ENCODE results near the gene ZBTB12. TPM values are rescaled to one million over a fixed set of nuclear protein-coding genes. Genes with fewer than 3 reads are reported as not detected.

Gene ZBTB12
- total and polyA plus RNA-seq, 2 of the 13 experiments (the other 11 are each of a cell fraction or from before 2014, with no cell fraction given): 4.8 to 6.0 TPM

- TF ChIP-seq, protein P1, sequence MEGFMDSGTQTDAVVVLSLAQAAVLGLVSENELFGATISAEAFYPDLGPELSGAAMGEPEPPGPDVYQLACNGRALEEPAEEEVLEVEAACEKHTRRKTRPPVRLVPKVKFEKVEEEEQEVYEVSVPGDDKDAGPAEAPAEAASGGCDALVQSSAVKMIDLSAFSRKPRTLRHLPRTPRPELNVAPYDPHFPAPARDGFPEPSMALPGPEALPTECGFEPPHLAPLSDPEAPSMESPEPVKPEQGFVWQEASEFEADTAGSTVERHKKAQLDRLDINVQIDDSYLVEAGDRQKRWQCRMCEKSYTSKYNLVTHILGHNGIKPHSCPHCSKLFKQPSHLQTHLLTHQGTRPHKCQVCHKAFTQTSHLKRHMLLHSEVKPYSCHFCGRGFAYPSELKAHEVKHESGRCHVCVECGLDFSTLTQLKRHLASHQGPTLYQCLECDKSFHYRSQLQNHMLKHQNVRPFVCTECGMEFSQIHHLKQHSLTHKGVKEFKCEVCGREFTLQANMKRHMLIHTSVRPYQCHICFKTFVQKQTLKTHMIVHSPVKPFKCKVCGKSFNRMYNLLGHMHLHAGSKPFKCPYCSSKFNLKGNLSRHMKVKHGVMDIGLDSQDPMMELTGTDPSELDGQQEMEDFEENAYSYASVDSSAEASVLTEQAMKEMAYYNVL (CRISPR knock-in tag; IDR thresholded peaks at IDR 0.05; ENCODE audit: borderline replicate concordance): peak; percentile 40; the same call in 1 of the 2 replicates
- TF ChIP-seq RFX3 (CRISPR knock-in tag; IDR thresholded peaks at IDR 0.05): no peak
- 0 out of 2 replicates have a peak, but pooled peaks have one; percentile 36 for TF ChIP-seq ZNF878 (CRISPR knock-in tag; IDR thresholded peaks at IDR 0.05)
- TF ChIP-seq, protein P2, sequence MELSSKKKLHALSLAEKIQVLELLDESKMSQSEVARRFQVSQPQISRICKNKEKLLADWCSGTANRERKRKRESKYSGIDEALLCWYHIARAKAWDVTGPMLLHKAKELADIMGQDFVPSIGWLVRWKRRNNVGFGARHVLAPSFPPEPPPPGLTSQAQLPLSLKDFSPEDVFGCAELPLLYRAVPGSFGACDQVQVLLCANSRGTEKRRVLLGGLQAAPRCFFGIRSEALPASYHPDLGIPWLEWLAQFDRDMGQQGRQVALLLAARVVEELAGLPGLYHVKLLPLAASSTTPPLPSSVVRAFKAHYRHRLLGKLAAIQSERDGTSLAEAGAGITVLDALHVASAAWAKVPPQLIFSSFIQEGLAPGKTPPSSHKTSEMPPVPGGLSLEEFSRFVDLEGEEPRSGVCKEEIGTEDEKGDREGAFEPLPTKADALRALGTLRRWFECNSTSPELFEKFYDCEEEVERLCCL (CRISPR knock-in tag; IDR thresholded peaks at IDR 0.05; ENCODE audit: borderline replicate concordance): peak; percentile 71; the same call in 1 of the 2 replicates
- TF ChIP-seq, protein P3, sequence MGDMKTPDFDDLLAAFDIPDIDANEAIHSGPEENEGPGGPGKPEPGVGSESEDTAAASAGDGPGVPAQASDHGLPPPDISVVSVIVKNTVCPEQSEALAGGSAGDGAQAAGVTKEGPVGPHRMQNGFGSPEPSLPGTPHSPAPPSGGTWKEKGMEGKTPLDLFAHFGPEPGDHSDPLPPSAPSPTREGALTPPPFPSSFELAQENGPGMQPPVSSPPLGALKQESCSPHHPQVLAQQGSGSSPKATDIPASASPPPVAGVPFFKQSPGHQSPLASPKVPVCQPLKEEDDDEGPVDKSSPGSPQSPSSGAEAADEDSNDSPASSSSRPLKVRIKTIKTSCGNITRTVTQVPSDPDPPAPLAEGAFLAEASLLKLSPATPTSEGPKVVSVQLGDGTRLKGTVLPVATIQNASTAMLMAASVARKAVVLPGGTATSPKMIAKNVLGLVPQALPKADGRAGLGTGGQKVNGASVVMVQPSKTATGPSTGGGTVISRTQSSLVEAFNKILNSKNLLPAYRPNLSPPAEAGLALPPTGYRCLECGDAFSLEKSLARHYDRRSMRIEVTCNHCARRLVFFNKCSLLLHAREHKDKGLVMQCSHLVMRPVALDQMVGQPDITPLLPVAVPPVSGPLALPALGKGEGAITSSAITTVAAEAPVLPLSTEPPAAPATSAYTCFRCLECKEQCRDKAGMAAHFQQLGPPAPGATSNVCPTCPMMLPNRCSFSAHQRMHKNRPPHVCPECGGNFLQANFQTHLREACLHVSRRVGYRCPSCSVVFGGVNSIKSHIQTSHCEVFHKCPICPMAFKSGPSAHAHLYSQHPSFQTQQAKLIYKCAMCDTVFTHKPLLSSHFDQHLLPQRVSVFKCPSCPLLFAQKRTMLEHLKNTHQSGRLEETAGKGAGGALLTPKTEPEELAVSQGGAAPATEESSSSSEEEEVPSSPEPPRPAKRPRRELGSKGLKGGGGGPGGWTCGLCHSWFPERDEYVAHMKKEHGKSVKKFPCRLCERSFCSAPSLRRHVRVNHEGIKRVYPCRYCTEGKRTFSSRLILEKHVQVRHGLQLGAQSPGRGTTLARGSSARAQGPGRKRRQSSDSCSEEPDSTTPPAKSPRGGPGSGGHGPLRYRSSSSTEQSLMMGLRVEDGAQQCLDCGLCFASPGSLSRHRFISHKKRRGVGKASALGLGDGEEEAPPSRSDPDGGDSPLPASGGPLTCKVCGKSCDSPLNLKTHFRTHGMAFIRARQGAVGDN (CRISPR knock-in tag; IDR thresholded peaks at IDR 0.05): peak; percentile 90
- TF ChIP-seq MTERF4 (CRISPR knock-in tag; IDR thresholded peaks at IDR 0.05): peak; percentile 79; the same call in 1 of the 2 replicates
- TF ChIP-seq FOXO1 (CRISPR knock-in tag; IDR thresholded peaks at IDR 0.05): peak; percentile 94
- peak; percentile 89 for TF ChIP-seq CCAR2 (optimal IDR thresholded peaks at IDR 0.05; ENCODE audit: low read depth, low read length)
- peak; percentile 91 for TF ChIP-seq ZNF543 (CRISPR knock-in tag; IDR thresholded peaks at IDR 0.05)
- TF ChIP-seq SALL2 (CRISPR knock-in tag; IDR thresholded peaks at IDR 0.05): peak; percentile 71; the same call in 1 of the 2 replicates
- peak; percentile 24; the same call in 1 of the 2 replicates for TF ChIP-seq ZNF891 (CRISPR knock-in tag; IDR thresholded peaks at IDR 0.05)
- TF ChIP-seq PCBP2 (optimal IDR thresholded peaks at IDR 0.05; ENCODE audit: low read depth, low read length, poor library complexity, severe bottlenecking): no peak
- TF ChIP-seq ZNF704 (CRISPR knock-in tag; IDR thresholded peaks at IDR 0.05; ENCODE audit: borderline replicate concordance): peak; percentile 85; the same call in 1 of the 2 replicates
- peak; percentile 88 for TF ChIP-seq CAMTA2 (CRISPR knock-in tag; IDR thresholded peaks at IDR 0.05; ENCODE audit: borderline replicate concordance)
- TF ChIP-seq, protein P4, sequence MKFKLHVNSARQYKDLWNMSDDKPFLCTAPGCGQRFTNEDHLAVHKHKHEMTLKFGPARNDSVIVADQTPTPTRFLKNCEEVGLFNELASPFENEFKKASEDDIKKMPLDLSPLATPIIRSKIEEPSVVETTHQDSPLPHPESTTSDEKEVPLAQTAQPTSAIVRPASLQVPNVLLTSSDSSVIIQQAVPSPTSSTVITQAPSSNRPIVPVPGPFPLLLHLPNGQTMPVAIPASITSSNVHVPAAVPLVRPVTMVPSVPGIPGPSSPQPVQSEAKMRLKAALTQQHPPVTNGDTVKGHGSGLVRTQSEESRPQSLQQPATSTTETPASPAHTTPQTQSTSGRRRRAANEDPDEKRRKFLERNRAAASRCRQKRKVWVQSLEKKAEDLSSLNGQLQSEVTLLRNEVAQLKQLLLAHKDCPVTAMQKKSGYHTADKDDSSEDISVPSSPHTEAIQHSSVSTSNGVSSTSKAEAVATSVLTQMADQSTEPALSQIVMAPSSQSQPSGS (CRISPR knock-in tag; IDR thresholded peaks at IDR 0.05): peak; percentile 80; the same call in 1 of the 2 replicates
- peak; percentile 58; the same call in 1 of the 2 replicates for TF ChIP-seq HHEX (CRISPR knock-in tag; IDR thresholded peaks at IDR 0.05)
Measured at GRCh38 chr6:31945507-31946369, 43.9 kb upstream of the ZBTB12 start, which contains the start of gene CFB (continued).

Measured in HepG2 (cell line).